GM18867 (cell line): ENCODE results near the gene GPR137B.

ENCODE experiments used
- ATAC-seq: cut with Tn5 transposase; IDR thresholded peaks from one replicate; pipeline ENCODE4 v1.9.1; 2021; ENCODE audit warnings: mild to moderate bottlenecking, moderate library complexity; ENCODE audit not compliant: unreplicated experiment

GPR137B gene

DNA sequence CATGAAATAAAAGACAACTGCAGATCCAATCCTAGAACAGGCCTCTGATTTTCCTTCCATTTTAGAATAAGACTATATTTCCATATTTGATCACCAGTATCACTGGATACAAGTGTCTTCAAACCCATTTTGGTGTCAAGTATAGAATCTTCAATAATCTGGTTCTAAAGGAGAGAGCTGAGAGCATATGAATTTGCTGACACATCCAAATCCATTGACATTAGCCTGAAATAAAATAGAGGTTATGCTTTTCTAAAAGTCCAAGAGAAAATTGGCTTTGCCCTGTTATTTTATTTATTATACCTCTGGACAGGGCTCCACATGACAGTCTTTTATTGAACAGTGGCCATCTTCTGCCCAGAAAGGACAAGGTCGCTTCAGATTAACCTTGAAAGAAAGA, 110.8 kb downstream of the GPR137B start:
- ATAC-seq, result no peak

DNA sequence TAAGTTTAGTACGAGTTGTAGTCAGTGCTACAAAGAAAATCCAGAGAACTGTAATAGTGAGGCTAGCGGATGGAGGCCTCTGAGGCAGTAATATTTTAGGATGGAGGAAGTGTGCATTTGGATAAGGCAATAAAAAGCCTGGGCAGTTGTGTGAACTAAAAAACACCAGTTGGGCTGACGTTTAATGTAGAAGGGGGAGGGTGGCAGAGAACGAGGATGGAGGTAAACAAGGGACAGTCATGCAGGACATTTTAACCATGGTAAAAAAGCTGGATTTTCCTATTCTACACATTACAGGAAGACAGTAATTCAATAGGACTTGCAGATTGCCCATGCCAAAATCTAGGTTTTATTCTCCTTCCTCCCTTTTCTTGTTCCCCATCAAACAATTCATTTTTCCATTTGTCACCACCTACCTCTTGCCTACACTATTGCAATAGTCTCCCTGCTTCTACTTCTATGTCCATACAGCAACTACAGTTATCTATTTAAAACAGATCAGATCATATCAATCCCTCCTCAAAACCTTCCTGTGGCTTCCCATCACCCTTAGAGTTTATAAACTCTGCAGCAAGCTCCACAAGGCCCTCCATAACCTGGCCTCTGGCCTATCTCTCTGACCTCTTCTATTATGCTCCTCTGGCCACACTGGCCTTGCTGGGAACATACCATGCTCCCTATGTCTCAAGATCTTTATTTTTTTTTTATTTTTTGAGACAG, 111.7 kb downstream of the GPR137B start:
- ATAC-seq, result no peak

DNA sequence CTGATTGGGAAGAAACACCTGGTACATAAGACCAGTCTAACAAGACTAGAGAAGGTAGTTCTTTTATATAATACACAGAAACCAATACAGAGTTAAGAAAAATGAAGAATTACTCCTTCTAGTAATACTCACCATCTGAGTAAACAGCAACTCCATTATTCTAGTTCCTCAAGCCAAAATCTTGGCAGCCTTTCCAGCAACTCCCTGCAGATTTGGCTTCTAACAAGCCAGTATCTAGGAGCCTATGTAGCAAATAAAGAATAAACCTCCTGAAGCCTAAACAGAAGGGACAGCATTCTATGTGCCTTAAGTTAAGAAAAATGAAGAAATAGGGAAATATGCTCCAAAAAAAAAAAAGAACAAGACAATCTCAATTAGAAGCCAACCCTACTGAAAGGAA, 114.9 kb downstream of the GPR137B start:
- ATAC-seq, result no peak

DNA sequence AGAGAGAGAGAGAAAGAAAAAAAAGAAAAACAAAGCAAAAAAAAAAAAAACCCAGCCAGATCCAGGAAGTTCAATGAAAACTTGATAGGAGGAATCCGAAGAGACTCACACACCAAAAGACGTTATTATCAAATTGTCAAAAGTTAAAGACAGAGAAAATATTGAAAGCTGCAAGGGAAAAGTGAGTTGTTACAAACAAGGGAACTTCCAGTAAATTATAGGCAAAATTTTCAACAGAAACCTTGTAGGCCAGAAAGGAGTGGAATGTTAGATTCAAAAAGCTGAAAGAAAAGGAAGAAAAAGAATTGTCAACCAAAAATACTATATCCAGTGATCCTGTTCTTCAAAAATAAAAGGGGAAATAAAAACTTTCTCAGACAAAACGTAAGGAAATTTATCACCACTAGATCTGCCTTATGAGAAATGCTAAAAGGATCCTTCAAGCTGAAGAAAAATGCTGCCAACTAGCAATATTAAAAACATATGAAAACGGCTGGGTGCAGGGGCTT, 115.8 kb downstream of the GPR137B start:
- no peak for ATAC-seq
